ENCODE data around the gene KCNK15.

KCNK15 gene

DNA sequence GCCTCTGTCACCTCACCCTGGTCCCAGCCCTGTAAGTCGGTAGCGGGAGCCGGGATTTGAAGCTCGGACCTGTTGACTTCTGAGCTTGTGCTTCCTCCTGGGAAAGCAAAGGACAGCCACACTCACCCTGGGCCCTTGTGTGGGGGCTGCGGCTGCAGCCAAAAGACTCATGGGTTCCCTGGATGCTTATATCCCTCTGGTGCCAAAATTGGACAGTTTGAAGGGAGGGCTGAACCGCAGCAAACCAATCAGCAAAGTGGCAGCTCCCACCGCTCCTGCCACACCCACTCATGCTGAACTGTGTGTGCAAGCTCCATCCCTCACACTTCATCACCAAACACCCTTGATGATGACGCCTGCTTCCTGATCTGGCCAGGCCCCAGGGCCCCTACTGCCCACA is 34.4 kb upstream of the KCNK15 start:
- DNase-seq (ENCODE audit: extremely low read depth, insufficient read length), result no peak
- TF ChIP-seq, protein P1, sequence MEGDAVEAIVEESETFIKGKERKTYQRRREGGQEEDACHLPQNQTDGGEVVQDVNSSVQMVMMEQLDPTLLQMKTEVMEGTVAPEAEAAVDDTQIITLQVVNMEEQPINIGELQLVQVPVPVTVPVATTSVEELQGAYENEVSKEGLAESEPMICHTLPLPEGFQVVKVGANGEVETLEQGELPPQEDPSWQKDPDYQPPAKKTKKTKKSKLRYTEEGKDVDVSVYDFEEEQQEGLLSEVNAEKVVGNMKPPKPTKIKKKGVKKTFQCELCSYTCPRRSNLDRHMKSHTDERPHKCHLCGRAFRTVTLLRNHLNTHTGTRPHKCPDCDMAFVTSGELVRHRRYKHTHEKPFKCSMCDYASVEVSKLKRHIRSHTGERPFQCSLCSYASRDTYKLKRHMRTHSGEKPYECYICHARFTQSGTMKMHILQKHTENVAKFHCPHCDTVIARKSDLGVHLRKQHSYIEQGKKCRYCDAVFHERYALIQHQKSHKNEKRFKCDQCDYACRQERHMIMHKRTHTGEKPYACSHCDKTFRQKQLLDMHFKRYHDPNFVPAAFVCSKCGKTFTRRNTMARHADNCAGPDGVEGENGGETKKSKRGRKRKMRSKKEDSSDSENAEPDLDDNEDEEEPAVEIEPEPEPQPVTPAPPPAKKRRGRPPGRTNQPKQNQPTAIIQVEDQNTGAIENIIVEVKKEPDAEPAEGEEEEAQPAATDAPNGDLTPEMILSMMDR (IDR thresholded peaks at IDR 0.05; ENCODE audit: insufficient read depth, low read length, poor library complexity, severe bottlenecking), result no peak
- Histone ChIP-seq H3K4me3 (replicated peaks; ENCODE audit: low read depth, low read length) (no peak overlapping the region), H3K36me3 (ENCODE audit: control insufficient read depth, insufficient read depth, low read length) (no peaks in the 10 kb centered on the region), H3K27me3 (replicated peaks; ENCODE audit: control insufficient read depth, insufficient read depth, low read length) (no peaks in the 10 kb centered on the region)

GRCh38 chr20:44714102-44714700 is 31.5 kb upstream of the KCNK15 start:
- Histone ChIP-seq H3K36me3 (ENCODE audit: control insufficient read depth, insufficient read depth, low read length) (no peaks in the 10 kb centered on the region), H3K27me3 (replicated peaks; ENCODE audit: control insufficient read depth, insufficient read depth, low read length) (no peaks in the 10 kb centered on the region), H3K4me3 (replicated peaks; ENCODE audit: low read depth, low read length) (no peak overlapping the region)
- no peak for DNase-seq (ENCODE audit: extremely low read depth, insufficient read length)
- TF ChIP-seq, protein P1 (IDR thresholded peaks at IDR 0.05; ENCODE audit: insufficient read depth, low read length, poor library complexity, severe bottlenecking), result no peak

DNA sequence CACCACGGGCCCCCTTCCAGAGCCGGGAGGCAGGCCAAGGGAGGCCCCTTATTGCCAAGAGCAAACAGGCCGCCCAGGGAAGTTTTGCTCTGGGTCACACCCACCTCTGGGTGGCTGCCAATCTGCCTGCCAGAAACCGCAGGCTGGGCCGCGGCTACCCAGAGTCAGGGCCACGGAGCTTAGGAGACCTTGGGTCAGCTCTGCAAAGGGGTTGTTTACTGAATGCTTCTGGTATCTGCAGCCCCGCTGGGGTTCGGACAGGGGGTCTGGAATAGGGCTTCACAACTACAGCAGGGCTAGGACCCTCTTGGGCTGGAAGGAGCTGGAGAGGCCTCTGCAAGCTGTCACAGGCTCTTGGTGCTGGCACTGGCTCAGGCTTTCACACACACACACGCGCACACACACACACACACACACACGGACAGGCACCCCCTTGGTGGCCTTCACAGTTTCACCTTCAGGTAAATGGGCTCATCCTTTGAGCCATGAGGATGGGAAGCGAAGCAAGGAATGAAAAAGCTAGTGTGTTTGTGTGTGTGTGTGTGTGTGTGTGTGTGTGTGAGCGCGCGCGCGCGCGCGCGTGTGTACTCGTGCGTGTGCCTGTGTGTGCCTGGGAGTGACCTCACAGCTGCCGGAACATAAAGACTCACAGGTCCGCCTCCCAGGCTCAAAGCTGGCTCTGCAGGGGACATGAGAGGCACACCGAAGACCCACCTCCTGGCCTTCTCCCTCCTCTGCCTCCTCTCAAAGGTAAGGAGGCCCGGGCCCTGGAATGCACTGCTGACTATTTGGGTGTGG is 30.8 kb upstream of the KCNK15 start, which contains the start of gene CCN5:
TSS of gene CCN5 (plus strand) at position 669 of the 798 bp plus-strand sequence. CDS start at position 691, 22 bp downstream.
- no peak for DNase-seq (ENCODE audit: extremely low read depth, insufficient read length)
- Histone ChIP-seq H3K4me3 (replicated peaks; ENCODE audit: low read depth, low read length) (no peak within 1 kb of the TSS), H3K36me3 (ENCODE audit: control insufficient read depth, insufficient read depth, low read length) (no peaks in the 10 kb centered on the region)

DNA sequence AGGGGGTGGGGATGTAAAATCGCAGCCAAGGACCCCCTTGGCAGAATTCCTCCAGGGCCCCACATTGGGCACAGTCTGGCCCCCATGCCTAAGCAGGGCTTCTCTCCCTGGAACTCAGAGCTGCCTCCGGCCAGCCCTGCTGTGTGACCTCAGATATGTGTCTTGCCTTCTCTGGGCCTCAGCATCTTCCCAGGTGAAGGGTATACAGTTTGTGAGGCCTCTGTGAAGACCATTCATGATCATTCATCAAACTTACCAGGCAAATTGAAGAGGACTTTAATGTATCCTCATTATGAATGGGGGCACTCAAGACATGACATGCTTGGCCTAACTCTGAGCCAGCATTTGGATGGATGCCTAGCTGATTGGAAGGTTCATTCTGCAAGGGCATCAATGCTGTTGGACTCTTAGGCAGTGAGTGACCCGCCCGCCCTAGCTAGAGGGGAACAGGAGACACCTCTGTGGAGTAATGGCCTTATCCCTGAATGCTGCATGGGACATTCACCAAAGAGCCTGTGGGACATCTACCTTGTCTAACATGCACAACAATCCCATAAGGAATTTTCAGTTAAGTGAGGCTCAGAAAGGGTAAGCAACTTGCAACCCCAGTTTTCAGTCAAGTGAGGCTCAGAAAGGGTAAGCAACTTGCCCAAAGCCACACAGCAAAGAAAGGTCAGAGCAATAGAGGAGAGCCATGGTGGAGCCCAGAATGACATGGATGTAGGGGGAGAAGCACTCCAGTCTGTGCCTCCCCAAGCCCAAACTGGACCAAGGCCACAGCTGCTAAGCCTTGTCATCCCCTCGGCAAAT is 30.0 kb upstream of the KCNK15 start:
- no peak for DNase-seq (ENCODE audit: extremely low read depth, insufficient read length)
- H3K27me3 ChIP-seq (replicated peaks; ENCODE audit: control insufficient read depth, insufficient read depth, low read length), result no peaks in the 10 kb centered on the region
- no peak overlapping the region for H3K4me3 ChIP-seq (replicated peaks; ENCODE audit: low read depth, low read length)
- TF ChIP-seq, protein P1 (IDR thresholded peaks at IDR 0.05; ENCODE audit: insufficient read depth, low read length, poor library complexity, severe bottlenecking), result no peak
- no peaks in the 10 kb centered on the region for H3K36me3 ChIP-seq (ENCODE audit: control insufficient read depth, insufficient read depth, low read length)

More for the DNA sequence above, 30.8 kb upstream of the KCNK15 start, which contains the start of gene CCN5:
- TF ChIP-seq, protein P1 (IDR thresholded peaks at IDR 0.05; ENCODE audit: insufficient read depth, low read length, poor library complexity, severe bottlenecking), result no peak
- no peaks in the 10 kb centered on the region for H3K27me3 ChIP-seq (replicated peaks; ENCODE audit: control insufficient read depth, insufficient read depth, low read length)

- TF ChIP-seq, protein P1 (IDR thresholded peaks at IDR 0.05; ENCODE audit: insufficient read depth, low read length, poor library complexity, severe bottlenecking), result no peak
- Histone ChIP-seq H3K36me3 (ENCODE audit: control insufficient read depth, insufficient read depth, low read length) (no peaks in the 10 kb centered on the region), H3K27me3 (replicated peaks; ENCODE audit: control insufficient read depth, insufficient read depth, low read length) (no peaks in the 10 kb centered on the region), H3K4me3 (replicated peaks; ENCODE audit: low read depth, low read length) (no peak overlapping the region)
- no peak for DNase-seq (ENCODE audit: extremely low read depth, insufficient read length)
These were observed 29.2 kb upstream of the KCNK15 start for GRCh38 chr20:44716309-44717106.

Data from GM06990 (cell line).